GM20431 (cell line): ENCODE data around the gene VRK2.
"Not testable (repeated sequence)": the region's sequence is repeated elsewhere in the genome, so short reads cannot be mapped to it uniquely, and the experiment has no call there.

ENCODE experiments used
- in situ Hi-C: fragments of 300-500 bp; cut with MseI, MboI; formaldehyde crosslinking; loops from one replicate; pipeline ENCODE4 v1.15.0; 2020; ENCODE audit warnings: low sequenced_read_pairs; ENCODE audit not compliant: unreplicated experiment

Gene VRK2

DNA sequence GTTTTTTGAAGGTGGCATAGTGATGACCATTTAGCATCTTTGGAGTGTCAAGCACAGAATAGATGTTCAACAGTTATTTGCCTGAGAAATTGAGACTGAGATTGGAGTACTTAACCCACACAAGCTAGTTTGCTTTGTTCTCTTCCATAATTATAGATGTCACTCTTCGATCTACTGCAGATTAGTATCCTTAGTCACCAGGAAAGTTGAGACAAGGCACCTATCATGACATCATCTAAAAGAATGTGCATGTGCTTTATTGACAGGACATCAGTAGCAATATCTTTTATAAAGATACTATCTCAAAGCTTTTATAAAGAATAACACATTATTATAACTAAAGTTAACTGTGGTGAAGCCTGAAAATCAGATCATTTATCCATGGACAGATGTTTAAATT is 6.4 kb downstream of the VRK2 start:
- in situ Hi-C loops, result no loop called here

DNA sequence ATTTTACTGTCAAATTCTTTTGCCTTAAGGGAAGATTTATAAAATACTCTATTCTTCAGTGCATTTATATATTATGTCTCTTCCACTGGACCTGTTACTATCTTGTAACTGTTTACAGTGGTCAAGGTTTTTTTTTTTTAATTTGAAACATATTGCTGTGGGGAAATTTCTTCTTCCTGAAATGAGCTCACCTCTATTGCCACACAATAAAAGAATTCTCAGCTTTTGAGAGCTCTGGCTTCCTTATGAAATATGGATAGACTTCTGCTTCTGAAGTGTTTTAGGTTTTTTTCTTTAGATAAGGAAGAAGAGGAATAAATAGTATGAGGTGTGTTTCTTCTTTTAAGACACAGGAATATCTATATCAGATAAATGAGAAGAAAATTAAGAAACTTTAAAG is 7.7 kb downstream of the VRK2 start:
- in situ Hi-C loops, result no loop called here

DNA sequence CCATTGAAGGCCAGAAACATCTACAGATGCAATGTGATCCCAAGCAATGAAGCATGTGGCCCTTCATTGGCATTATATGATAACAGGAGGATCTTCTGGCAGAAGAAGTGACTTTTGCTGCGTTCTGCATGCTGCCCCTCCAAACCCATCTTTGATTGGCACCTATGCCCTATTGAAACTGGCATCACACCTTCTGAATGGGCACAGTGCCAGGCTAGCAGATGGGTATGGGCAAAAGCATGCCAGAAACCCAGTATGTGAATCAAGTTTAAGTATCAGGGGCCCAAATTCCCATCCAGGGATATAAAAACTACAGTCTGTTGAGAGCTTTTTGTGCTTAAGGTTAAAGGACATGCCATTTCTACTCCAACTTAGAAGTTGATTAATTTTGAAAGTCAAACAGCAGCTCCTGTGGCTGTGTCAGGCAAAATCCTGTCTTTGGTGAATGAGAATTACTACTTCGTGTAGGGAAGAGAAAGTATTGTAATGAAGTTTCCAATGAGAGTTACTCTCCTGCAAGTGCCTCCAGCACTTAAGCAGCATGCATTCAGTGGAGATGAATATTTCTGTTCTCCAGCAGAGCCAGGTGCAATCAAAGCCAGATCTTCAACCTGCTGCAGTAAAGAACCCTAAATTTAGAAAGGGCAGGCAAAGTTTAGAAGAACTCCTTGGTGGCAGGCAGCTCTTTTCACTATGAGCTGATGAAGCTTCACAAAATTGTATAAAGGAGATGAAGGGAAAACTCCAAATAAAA is 8.6 kb downstream of the VRK2 start:
- in situ Hi-C loops, result no loop called here

- in situ Hi-C loops, result no loop called here
Measured at GRCh38 chr2:58056192-58056916, 9.7 kb downstream of the VRK2 start.

- in situ Hi-C loops, result no loop called here
Measured at GRCh38 chr2:58057707-58058530, 11.3 kb downstream of the VRK2 start.

DNA sequence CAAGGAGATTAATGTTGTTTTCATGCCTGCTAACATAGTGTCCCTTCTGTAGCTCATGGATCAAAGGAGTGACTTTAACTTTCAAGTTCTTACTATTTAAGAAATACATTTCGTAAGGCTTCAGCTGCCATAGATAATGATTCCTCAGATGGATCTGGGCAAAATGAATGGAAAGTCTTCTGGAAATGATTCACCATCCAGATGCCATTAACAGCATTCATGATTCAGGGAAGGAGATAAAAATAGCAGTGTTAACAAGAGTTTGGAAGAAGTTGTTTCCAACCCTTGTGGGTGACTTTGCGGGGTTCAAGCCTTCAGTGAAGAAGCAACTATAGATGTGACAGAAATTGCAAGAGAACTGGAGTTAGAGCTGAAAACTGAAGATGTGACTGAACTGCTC is 17.0 kb downstream of the VRK2 start:
- in situ Hi-C loops, result no loop called here

GRCh38 chr2:58064086-58064485 is 17.5 kb downstream of the VRK2 start:
- in situ Hi-C loops, result no loop called here

GRCh38 chr2:58065248-58065647 is 18.6 kb downstream of the VRK2 start:
- in situ Hi-C loops, result no loop called here

GRCh38 chr2:58067001-58067400 is 20.4 kb downstream of the VRK2 start:
- in situ Hi-C loops, result no loop called here

DNA sequence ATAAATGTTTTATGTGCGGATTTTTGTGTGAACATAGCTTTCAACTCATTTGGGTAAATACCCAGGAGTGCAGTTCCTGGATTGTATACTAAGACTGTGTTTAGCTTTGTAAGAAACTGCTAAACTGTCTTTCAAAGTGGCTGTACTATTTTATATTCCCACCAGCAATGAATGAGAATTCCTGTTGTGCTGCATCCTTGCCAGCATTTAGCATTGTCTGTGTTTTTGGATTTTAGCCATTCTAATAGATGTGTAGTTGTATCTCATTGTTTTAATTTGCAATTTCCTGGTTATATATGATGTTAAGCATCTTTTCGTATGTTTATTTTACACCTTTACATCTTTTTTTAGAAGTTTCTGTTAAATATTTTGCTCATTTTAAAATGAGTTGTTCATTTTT is 24.2 kb downstream of the VRK2 start:
- in situ Hi-C loops, result no loop called here

DNA sequence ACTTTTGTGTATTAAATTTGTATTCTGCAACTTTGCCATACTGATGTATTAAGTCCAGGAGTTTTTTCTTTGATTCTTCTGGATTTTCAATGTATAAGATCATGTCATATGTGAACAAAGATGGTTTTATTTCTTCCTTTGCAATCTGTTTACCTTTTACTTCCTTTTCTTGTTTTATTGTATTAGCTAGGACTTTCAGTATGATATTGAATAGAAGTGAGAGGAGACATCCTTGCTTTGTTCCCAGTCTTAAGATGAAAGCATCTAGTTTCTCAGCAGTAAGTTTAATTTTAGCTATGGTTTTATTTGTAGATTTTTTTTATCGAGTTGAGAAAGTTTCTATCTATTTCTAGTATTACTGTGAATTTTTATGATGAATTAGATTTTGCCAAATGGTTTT is 25.5 kb downstream of the VRK2 start:
- in situ Hi-C loops, result no loop called here

DNA sequence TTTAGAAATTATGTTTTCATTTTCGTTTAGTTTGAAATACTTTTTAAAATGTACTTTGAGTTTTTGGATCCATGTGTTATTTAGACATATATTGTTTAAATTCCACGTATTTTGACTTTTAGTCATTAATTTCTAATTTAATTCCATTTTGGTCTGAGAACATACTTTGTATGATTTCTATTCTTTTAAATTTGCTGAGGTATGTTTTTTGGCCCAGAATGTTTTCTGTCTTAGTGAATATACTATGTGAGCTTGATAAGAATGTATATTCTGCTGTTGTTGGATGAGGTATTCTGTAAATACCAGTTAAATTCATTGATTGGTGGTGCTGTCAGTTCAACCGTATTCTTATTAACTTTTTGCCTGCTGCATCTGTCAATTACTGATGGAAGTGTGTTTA is 26.4 kb downstream of the VRK2 start:
- in situ Hi-C loops, result no loop called here

DNA sequence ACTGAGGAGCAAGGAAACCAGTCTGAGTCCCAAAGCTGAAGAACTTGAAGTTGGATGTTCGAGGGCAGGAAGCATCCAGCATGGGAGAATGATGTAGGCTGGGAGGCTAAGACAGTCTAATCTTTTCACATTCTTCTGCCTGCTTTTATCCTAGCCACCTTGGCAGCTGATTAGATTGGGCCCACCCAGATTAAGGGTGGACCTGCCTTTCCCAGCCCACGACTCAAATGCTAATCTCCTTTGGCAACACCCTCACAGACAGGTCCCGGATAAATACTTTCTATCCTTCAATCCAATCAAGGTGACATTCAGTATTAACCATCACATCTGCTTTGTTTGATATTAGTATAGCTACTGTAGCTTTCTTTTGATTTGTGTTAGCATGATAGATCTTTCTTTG is 27.1 kb downstream of the VRK2 start:
- in situ Hi-C loops, result no loop called here

DNA sequence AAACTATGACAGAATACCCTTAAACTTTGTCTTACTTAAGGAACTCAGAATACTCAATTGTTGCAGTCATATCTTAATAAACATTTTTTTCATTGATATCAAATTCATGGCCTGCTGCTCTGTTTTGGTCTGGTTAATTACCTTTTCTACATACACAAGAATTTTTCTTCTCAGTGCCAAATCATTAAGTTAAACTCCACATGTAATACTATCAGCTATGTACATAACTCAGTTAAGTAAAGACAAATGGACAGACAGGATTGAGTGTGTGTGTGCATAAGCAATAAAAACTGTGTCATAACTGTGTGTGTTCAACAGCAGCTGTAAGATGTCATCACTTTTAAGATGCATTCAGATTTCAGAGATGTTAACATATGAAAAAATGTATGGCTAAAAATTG is 34.4 kb downstream of the VRK2 start:
- in situ Hi-C loops, result no loop called here

GRCh38 chr2:58089081-58089480 is 42.5 kb downstream of the VRK2 start:
- in situ Hi-C loops, result no loop called here

GRCh38 chr2:58092772-58093171 is 46.2 kb downstream of the VRK2 start:
- in situ Hi-C loops, result not testable (repeated sequence)

DNA sequence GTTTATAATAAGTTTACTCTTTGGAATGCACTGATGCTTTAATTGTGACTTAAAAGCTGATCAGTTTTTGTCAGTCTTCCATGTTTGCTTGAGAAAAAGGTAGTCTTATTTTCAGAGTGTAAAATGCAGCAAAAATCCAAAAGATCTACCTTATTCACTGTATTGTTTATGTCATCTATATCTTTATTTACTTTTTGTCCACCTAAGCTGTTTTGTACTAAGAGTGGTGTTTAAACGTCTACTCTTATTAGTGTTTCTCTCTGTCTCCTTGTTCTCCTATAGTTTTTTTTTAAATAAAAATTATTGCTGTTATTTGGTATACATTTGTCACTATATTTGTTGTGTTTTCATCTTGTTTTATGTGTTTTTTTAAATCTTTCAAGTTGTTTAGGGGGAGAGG is 50.4 kb downstream of the VRK2 start:
- in situ Hi-C loops, result no loop called here

DNA sequence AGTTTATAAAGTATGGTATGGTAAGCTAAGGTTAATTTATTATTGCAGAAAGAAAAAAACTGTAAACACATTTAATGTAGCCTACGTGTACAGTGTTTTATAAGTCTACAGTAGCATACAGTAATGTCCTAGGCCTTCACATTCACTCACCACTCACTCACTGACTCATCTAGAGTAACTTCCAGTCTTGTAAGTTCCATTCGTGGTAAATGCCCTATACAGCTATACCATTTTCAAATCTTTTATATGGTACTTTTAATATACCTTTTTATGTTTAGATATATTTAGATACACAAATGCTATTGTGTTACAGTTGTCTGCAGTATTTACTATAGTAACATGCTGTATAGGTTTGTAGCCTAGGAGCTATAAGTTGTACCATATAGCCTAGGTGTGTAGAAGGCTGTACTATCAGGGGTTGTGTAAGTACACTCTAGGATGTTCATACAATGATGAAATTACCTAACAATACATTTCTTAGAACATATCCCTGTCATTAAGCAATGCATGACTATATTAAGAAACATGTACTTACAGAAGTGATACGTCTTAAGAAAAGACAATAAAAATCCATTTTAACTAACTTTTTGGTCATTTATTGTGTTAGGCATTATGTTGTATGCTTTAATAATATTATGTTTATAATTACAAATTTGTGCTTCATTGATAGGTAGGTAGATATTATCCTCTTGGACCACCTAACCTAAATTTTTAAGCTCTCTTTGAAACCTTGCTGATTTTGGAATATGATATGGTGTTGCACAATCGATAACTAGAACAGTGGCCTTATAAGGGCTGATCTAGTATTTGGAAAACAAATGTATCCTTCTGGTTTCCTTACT is 51.9 kb downstream of the VRK2 start:
- in situ Hi-C loops, result no loop called here

DNA sequence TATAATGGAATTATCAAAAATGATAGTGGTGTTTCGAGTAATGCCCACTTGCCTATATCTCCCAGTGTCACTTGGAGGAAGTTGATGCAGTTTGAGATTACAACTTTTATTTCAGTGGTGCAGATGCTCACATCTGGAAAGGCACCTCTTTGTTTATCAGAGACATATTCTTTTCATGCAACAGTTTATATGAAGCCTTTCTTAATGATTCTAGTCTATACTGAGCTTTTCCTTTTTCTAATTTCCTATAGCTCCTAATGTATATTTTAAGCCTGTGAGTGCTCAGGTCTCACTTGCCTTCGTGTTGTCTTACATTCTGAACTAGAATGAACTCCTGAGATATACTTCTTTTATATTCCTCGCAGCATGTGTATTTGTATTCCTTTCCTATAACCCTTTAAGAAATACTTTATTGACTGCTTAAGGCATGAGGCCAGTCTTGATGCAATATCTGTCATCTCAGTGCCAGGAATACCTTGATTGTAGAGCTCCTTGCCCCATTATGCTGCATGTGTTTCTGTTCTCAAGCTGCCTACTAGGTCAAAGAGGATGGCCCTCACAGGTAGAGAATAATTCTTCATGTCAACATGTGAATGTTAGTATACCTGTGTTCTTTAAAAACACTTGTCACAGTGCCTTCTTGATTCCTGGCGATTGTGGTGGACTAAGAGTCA is 52.6 kb downstream of the VRK2 start:
- in situ Hi-C loops, result no loop called here

DNA sequence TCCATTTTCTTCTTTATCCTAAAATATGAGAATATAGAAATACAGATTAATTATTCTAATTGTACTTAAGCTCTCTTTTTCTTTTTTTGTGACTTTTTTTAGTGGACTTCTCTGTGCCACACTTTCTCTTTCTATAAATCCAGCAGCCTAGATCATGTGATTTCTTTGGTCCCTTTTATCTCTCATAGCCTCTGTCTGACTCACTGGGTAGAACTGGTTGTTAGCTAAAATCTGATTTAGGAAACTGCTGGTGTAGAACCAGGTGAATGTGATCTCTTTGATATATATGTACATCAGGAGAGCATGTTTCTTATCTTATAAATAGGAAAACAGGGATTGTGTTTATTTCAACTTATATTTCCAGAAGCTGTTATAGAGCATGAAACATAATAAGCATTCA is 54.9 kb downstream of the VRK2 start:
- in situ Hi-C loops, result no loop called here
